Fibroblast of mammary gland (primary cell): Measurements from ENCODE around the gene FXYD6.

Experiments
- DNase-seq: peaks from one replicate; pipeline ENCODE4 v3.0.0-alpha.2; 2010; ENCODE audit warnings: low read depth
- H3K4me3 ChIP-seq: 2 replicates; pipeline ENCODE4 v1.5.1; 2011; ENCODE audit warnings: low read depth, mild to moderate bottlenecking, low read length, moderate library complexity; ENCODE audit not compliant: control insufficient read depth
- TF ChIP-seq, protein P1 (sequence below): conservative IDR thresholded peaks from 2 replicates; pipeline ENCODE4 v1.5.1; 2011; ENCODE audit warnings: low read depth, low read length, inconsistent platforms; ENCODE audit not compliant: control insufficient read depth, insufficient read depth

The FXYD6 gene

DNA sequence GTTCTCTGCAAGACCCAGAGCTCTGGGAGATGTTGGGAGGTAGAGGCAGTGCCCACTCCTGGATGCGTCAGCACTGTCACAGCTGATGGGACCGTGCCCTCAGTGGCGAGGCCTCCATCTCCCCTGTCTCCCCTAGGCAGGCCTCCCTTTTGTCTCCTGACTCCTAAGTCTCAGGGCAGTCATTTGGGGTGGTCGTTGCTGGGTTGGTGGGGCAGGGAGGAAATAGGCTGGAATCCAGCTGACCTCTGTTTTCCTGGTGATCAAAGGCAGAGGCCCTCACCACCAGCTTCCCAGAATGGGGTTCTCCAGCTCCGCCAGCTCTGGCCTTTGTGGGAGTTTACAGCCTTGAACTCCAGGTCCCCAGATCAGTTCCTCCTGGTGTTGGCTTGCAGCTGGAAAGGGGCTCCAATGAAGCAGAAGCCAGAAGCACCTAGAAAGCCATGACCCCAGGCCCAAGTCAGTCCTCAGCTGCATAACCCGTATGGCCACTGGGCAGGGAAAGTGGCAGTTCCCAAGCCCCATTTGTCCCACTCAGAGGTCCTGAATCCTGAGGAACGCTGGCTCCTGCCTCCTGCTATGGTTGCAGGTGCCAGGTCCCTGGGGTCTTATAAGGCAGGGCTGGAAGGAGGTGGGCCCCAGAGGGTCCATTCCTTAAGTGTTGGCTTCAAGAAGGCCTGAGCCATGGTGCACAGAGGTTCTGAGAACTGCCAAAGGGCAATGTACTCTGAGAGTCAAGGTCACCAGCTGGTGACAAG is 44.6 kb downstream of the FXYD6 start:
- TF ChIP-seq, protein P1, sequence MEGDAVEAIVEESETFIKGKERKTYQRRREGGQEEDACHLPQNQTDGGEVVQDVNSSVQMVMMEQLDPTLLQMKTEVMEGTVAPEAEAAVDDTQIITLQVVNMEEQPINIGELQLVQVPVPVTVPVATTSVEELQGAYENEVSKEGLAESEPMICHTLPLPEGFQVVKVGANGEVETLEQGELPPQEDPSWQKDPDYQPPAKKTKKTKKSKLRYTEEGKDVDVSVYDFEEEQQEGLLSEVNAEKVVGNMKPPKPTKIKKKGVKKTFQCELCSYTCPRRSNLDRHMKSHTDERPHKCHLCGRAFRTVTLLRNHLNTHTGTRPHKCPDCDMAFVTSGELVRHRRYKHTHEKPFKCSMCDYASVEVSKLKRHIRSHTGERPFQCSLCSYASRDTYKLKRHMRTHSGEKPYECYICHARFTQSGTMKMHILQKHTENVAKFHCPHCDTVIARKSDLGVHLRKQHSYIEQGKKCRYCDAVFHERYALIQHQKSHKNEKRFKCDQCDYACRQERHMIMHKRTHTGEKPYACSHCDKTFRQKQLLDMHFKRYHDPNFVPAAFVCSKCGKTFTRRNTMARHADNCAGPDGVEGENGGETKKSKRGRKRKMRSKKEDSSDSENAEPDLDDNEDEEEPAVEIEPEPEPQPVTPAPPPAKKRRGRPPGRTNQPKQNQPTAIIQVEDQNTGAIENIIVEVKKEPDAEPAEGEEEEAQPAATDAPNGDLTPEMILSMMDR: no peak
- no peak overlapping the region for H3K4me3 ChIP-seq
- no peak for DNase-seq

DNA sequence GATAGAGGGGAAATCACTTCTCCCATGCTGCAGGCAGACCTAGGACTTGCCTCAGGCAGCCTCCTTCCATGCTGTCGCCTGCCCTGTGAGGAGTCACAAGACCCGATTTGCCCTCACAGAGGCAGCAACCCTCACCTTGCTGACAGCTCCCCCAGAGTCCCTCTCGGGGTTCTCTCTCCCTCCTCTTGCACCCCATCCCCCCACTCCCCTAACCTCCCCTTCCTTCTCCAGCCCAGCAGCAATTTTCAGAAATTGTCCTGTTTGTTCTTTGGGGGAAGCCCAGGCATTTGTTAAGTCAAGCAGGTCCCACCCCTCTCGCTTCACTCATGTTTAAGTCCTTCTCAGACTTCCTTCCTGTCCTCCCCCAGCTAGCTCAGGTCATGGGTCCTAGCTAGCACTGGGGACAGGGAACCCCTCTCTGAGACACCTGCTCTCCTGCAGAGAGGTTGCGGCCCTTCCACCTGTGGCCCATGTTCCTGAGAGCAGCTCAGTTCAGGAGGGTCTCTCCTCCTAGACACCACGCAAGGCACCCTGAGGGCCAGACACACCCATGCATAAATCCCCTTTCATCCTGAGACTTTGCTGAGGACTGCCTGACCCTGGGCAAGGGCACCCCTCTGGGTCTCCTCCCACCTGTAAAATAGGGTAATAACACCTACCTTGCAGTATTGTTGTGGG is 45.6 kb downstream of the FXYD6 start:
- TF ChIP-seq, protein P1: no peak
- H3K4me3 ChIP-seq: no peak overlapping the region
- no peak for DNase-seq

DNA sequence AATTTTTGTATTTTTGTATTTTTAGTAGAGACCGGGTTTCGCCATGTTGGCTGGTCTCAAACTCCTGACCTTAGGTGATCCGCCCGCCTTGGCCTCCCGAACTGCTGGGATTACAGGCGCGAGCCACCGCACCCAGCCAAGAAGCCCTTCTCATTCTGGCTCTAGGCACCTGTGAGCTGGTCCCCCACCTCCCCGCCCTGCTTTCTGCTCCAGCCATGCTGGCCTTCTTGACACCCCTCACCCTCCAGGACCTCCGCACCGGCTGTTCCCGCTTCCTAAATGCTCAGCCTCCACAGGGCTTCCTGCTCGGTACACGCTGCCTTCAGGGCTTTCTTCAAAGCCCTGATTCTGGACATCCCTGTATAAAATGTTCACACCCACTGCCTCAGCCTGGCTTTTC is 46.4 kb downstream of the FXYD6 start:
- no peak overlapping the region for H3K4me3 ChIP-seq
- no peak for DNase-seq
- TF ChIP-seq, protein P1: no peak

DNA sequence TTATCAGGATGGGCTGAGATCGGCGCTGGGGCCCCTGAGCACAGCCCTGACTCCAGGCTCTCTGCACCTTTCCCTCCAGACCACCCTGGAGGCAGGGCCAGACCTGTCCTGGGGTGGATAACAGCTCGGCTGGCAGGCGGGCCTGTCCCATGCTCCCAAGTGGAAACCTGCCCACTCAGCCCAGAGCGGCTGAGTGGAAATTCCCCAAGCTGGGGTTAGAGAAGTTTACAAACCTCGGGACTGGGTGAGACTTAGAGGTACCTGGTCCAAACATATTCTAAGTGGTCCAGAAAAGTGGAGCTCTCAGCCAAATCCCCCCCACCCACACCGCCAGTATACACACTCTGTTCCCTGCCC is 47.1 kb downstream of the FXYD6 start:
- TF ChIP-seq, protein P1: no peak
- H3K4me3 ChIP-seq: no peak overlapping the region
- no peak for DNase-seq

DNA sequence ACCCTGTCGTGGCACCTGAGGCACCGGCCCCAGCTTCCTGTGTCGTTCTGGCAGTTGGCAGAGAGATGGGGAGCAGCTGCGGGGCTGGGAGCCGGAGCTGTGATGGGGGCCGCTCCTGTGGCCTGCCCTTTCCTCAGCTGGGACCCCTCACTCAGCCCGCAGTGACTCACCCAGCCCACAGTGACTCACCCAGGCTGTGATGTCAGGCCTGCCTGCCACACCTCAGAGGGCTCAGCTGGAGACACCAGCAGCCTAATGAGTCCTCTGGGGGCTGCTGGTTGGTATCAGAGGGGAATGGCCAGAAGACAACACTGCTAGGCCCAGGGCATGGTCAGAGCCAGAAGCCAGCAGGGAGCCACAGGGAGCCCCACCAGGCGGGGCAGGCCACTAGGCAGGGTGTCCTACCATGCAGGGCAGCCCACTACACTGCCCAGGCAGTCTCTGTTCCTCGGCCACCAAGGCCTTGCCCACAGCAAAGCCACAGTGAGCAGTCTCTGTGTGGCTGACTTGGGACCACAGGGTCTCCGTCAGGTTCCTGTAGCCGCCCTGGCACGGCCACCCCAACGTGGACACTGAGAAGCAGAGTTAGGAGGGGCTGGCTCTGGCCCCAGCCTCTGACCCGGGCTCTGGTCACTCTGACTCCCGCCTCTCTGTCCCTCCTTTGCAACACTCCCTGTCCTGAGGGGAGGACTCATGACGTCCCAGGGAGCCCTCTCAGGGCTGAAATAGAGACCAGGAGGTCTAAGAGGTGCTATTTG is 47.7 kb downstream of the FXYD6 start:
- no peak overlapping the region for H3K4me3 ChIP-seq
- TF ChIP-seq, protein P1: no peak
- DNase-seq: peak; percentile 70

DNA sequence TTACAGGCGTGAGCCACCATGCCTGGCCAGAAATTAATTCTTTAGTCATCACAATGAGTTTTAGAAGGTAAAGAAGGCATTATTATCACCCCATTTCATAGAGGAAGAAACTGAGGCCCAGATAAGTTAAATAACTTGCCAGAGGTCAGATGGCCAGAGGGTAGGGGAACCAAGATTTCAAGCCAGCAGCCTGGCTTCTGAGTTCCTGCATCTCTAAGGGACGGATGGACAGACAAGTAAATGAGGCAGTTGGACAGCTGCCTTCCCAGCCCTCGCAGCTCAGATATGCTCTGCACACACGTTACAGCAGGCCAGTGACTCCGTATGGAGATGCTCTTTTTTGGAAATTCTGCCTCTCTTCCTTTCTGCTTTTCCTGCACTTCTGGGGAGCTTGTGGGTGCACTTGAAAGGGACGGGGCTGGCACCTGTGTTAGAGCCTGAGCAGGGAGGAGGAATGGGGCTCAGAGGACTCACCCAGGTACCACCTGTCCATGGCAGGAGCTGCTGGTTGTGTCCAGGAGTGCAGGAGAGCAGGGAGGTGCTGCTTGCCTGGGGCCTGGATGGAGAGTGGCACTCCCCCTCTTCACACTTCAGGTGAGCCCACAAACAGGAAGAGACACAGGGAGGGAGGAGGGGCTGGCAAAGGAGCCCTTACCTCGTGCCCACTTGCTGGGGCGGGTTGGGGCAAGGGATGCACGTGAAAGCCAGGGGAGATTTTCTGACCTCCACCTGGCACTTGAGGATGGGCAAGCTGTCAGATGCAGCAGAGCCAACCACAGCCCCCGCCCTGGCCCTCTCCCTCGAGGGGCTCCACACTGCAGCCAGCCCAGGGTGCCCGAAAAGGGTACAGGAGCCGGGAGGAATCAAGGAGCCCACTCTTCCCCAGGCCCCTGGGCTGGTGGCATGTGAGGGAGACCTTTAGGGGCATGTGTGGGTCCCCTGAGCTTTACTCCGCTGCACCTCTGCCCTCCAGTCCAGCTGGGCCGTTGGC is 48.6 kb downstream of the FXYD6 start:
- DNase-seq: no peak
- TF ChIP-seq, protein P1: no peak
- no peak overlapping the region for H3K4me3 ChIP-seq
